Kidney tubule cell (primary cell): ENCODE results near the gene TMTC4.
"Not testable (repeated sequence)": the region's sequence is repeated elsewhere in the genome, so short reads cannot be mapped to it uniquely, and the experiment has no call there.

ENCODE experiments used
- DNase-seq: peaks from one replicate; pipeline ENCODE4 v3.0.0-alpha.2; 2018; ENCODE audit warnings: low spot score

The TMTC4 gene

GRCh38 chr13:100674572-100674871, at the start of gene TMTC4:
Gene TMTC4, minus strand, starts transcription at chr13:100674795. Its CDS starts 4,433 bp downstream, at chr13:100670362.
- DNase-seq, result no peak

GRCh38 chr13:100722517-100722916, 47.9 kb upstream of the TMTC4 start:
- DNase-seq, result no peak

GRCh38 chr13:100721885-100722512, 47.4 kb upstream of the TMTC4 start:
- DNase-seq, result peak; percentile 47

GRCh38 chr13:100715604-100716003, 41.0 kb upstream of the TMTC4 start:
- DNase-seq, result no peak

GRCh38 chr13:100714478-100714877, 39.9 kb upstream of the TMTC4 start:
- no peak for DNase-seq

- DNase-seq, result peak; percentile 79
Measured at GRCh38 chr13:100710176-100710575, 35.6 kb upstream of the TMTC4 start.

GRCh38 chr13:100707818-100708740, 33.5 kb upstream of the TMTC4 start:
- peak; percentile 98 for DNase-seq

- DNase-seq, result not testable (repeated sequence)
Measured at GRCh38 chr13:100698331-100698730, 23.7 kb upstream of the TMTC4 start.

GRCh38 chr13:100695509-100695773, 20.8 kb upstream of the TMTC4 start:
- no peak for DNase-seq

- DNase-seq, result peak; percentile 87
Measured at GRCh38 chr13:100694722-100695508, 20.3 kb upstream of the TMTC4 start.

GRCh38 chr13:100689191-100689590, 14.6 kb upstream of the TMTC4 start:
- no peak for DNase-seq

GRCh38 chr13:100680131-100680530, 5.5 kb upstream of the TMTC4 start:
- DNase-seq, result no peak

- not testable (repeated sequence) for DNase-seq
Measured at GRCh38 chr13:100677128-100677527, 2.5 kb upstream of the TMTC4 start.

- no peak for DNase-seq
Measured at GRCh38 chr13:100675661-100676129, 1.1 kb upstream of the TMTC4 start.

GRCh38 chr13:100674872-100675660, 471 bp upstream of the TMTC4 start:
- peak; percentile 98 for DNase-seq

GRCh38 chr13:100673713-100674571, 653 bp downstream of the TMTC4 start:
- DNase-seq, result peak; percentile 86

GRCh38 chr13:100673376-100673712, 1.3 kb downstream of the TMTC4 start:
- DNase-seq, result no peak

GRCh38 chr13:100671389-100672182, 3.0 kb downstream of the TMTC4 start:
- no peak for DNase-seq

- peak; percentile 40 for DNase-seq
Measured at GRCh38 chr13:100668408-100668807, 6.2 kb downstream of the TMTC4 start.

- DNase-seq, result no peak
Measured at GRCh38 chr13:100667894-100668293, 6.7 kb downstream of the TMTC4 start.
